IMR-90 (cell line): ENCODE results near the gene GTPBP4. TPM values are rescaled to one million over a fixed set of nuclear protein-coding genes. Genes with fewer than 3 reads are reported as not detected.

ENCODE experiments used
- ATAC-seq: fragments of 200-7000 bp; cut with Tn5 transposase; 2 replicates; pipeline ENCODE4 v1.9.1; 2020; ENCODE audit warnings: low read depth, mild to moderate bottlenecking, moderate library complexity
- BruUV-seq: library from RNA; stranded (reverse); fragments of 400-500 nt; replicated peaks from 2 replicates; lab custom pipeline; 2021; lab: Mats Ljungman, UMichigan
- CTCF ChIA-PET: fragments of 300-600 bp; formaldehyde crosslinking; extraction: SDS; loops from one replicate; lab custom pipeline; 2021; ENCODE audit warnings: antibody characterized with exemption; lab: Yijun Ruan, JAX
- POLR2A ChIA-PET: fragments of 300-600 bp; sonication (Branson Sonifier 250); formaldehyde crosslinking; loops from one replicate; lab custom pipeline; 2022; ENCODE audit warnings: antibody characterized with exemption; ENCODE audit not compliant: unreplicated experiment; lab: Charles Lee
- DNase-seq: peaks from one replicate; pipeline ENCODE4 v3.0.0; 2013
- H2AFZ ChIP-seq: replicated peaks from 2 replicates; pipeline ENCODE3; 2013; ENCODE audit warnings: low read length, mild to moderate bottlenecking; ENCODE audit not compliant: poor library complexity
- H2AK5ac ChIP-seq: 2 replicates; pipeline ENCODE4 v1.6.1; 2013; ENCODE audit warnings: low read depth, low read length, inconsistent platforms
- H2AK9ac ChIP-seq: replicated peaks from 2 replicates; pipeline ENCODE3; 2013; ENCODE audit warnings: mild to moderate bottlenecking, low read depth, low read length, moderate library complexity; ENCODE audit not compliant: poor library complexity
- H2BK120ac ChIP-seq: 2 replicates; pipeline ENCODE4 v1.6.1; 2013; ENCODE audit warnings: low read depth, low read length, inconsistent platforms
- H2BK15ac ChIP-seq: 3 replicates; pipeline ENCODE4 v1.6.1; 2013; ENCODE audit warnings: low read depth, low read length, inconsistent platforms
- H2BK20ac ChIP-seq: 2 replicates; pipeline ENCODE4 v1.6.1; 2013; ENCODE audit warnings: low read depth, mild to moderate bottlenecking, inconsistent platforms, low read length, moderate library complexity
- H2BK5ac ChIP-seq: 2 replicates; pipeline ENCODE4 v1.6.1; 2013; ENCODE audit warnings: mild to moderate bottlenecking, low read depth, low read length, inconsistent platforms; ENCODE audit not compliant: poor library complexity, severe bottlenecking
- H3K14ac ChIP-seq: replicated peaks from 2 replicates; pipeline ENCODE4 v1.6.1; 2013; ENCODE audit warnings: low read depth, low read length, inconsistent platforms
- H3K18ac ChIP-seq: 2 replicates; pipeline ENCODE4 v1.6.1; 2013; ENCODE audit warnings: low read depth, low read length, control low read depth
- H3K23ac ChIP-seq: 2 replicates; pipeline ENCODE4 v1.6.1; 2013; ENCODE audit warnings: low read depth, low read length, inconsistent platforms
- H3K27ac ChIP-seq: 2 replicates; pipeline ENCODE4 v1.5.1; 2013; ENCODE audit warnings: mild to moderate bottlenecking, control low read depth, low read length; ENCODE audit not compliant: insufficient read depth
- H3K27me3 ChIP-seq: 2 replicates; pipeline ENCODE4 v1.6.1; 2013; ENCODE audit warnings: low read length; ENCODE audit not compliant: control insufficient read depth, insufficient read depth
- H3K36me3 ChIP-seq: 2 replicates; pipeline ENCODE4 v1.6.1; 2013; ENCODE audit warnings: low read length, mixed read lengths; ENCODE audit not compliant: control insufficient read depth, insufficient read depth
- H3K4ac ChIP-seq: 2 replicates; pipeline ENCODE4 v1.6.1; 2013; ENCODE audit warnings: low read depth, low read length, inconsistent platforms
- H3K4me1 ChIP-seq: 2 replicates; pipeline ENCODE4 v1.6.1; 2013; ENCODE audit warnings: low read length, mixed read lengths; ENCODE audit not compliant: control insufficient read depth, insufficient read depth
- H3K4me2 ChIP-seq: 2 replicates; pipeline ENCODE4 v1.6.1; 2013; ENCODE audit warnings: low read depth, mild to moderate bottlenecking, control low read depth, low read length, moderate library complexity
- H3K4me3 ChIP-seq: 2 replicates; pipeline ENCODE4 v1.5.1; 2013; ENCODE audit warnings: low read depth, mild to moderate bottlenecking, control low read depth, low read length, moderate library complexity; ENCODE audit not compliant: insufficient read depth
- H3K56ac ChIP-seq: 2 replicates; pipeline ENCODE4 v1.6.1; 2013; ENCODE audit warnings: low read length, inconsistent platforms; ENCODE audit not compliant: insufficient read depth; ENCODE audit errors: extremely low read depth
- H3K79me1 ChIP-seq, 2 experiments: 2 replicates each; pipeline ENCODE4 v1.6.1; 2013; ENCODE audit warnings: low read length in 2 of 2, inconsistent platforms in 1 of 2, low read depth in 1 of 2
- H3K9ac ChIP-seq: 2 replicates; pipeline ENCODE4 v1.6.1; 2013; ENCODE audit warnings: low read depth, low read length, control low read depth
- H3K9me1 ChIP-seq: 2 replicates; pipeline ENCODE4 v1.6.1; 2013; ENCODE audit warnings: low read length, inconsistent platforms; ENCODE audit not compliant: insufficient read depth
- H3K9me3 ChIP-seq: 2 replicates; pipeline ENCODE4 v1.6.1; 2013; ENCODE audit warnings: low read length; ENCODE audit not compliant: control insufficient read depth, insufficient read depth
- H4K20me1 ChIP-seq: 2 replicates; pipeline ENCODE4 v1.6.1; 2013; ENCODE audit warnings: low read length, inconsistent platforms; ENCODE audit not compliant: insufficient read depth
- H4K5ac ChIP-seq: 2 replicates; pipeline ENCODE4 v1.6.1; 2013; ENCODE audit warnings: mild to moderate bottlenecking, low read depth, low read length, control low read depth
- H4K8ac ChIP-seq, 2 experiments: 2 replicates each; pipeline ENCODE4 v1.6.1; 2013; ENCODE audit warnings: low read depth in 2 of 2, low read length in 2 of 2, control low read depth in 1 of 2, inconsistent platforms in 1 of 2
- H4K91ac ChIP-seq: 2 replicates; pipeline ENCODE4 v1.6.1; 2013; ENCODE audit warnings: low read depth, low read length, inconsistent platforms; ENCODE audit not compliant: insufficient read depth
- MXI1 ChIP-seq: IDR thresholded peaks from 2 replicates; pipeline ENCODE4 v1.6.1; 2012; ENCODE audit warnings: low read depth, mild to moderate bottlenecking, low read length, moderate library complexity, borderline replicate concordance
- NFE2L2 ChIP-seq: fragments of 150-350 bp; IDR thresholded peaks from 2 replicates; pipeline ENCODE4 v1.6.1; 2016; ENCODE audit warnings: low read depth, mild to moderate bottlenecking, low read length
- RAD21 ChIP-seq: IDR thresholded peaks from 2 replicates; pipeline ENCODE4 v1.6.1; 2012; ENCODE audit warnings: low read length, improper control_type of control experiment
- RCOR1 ChIP-seq: IDR thresholded peaks from 2 replicates; pipeline ENCODE4 v1.6.1; 2012; ENCODE audit warnings: mild to moderate bottlenecking, low read length, improper control_type of control experiment; ENCODE audit not compliant: insufficient replicate concordance
- WGBS, 2 experiments: methylation state at CpG; one replicate each; pipeline versions ENCODE4 v1.1.5 to v1.1.7; 2013; ENCODE audit warnings: missing lambda C conversion rate in 2 of 2; ENCODE audit not compliant: insufficient read length in 1 of 2; ENCODE audit errors: extremely low coverage in 2 of 2; 5-methylcytosine and 5-hydroxymethylcytosine counted together
- dilution Hi-C: fragments of 300-500 bp; cut with HindIII; formaldehyde crosslinking; loops from one replicate; pipeline ENCODE4 v1.14.3; 2018; ENCODE audit warnings: low sequenced_read_pairs; ENCODE audit not compliant: unreplicated experiment
- in situ Hi-C: fragments of 300-500 bp; cut with MboI; formaldehyde crosslinking; loops from 3 replicates; pipeline ENCODE4 v1.14.3; 2019; ENCODE audit warnings: low sequenced_read_pairs, inconsistent platforms, mixed read lengths
- intact Hi-C: fragments of 100-400 bp; cut with micrococcal nuclease; formaldehyde crosslinking; loops from 2 replicates; pipeline ENCODE4 v1.10.0; 2022
- polyA plus RNA-seq, 3 experiments: library from polyadenylated mRNA; depleted of rRNA; stranded (reverse); fragments of >200 nt; gene quantifications; 2 replicates each; pipeline ENCODE4 v1.2.3, GENCODE V29; 2012; ENCODE audit warnings: low replicate concordance in 1 of 3
- total RNA-seq: library from RNA; depleted of rRNA; stranded (reverse); fragments of >200 nt; gene quantifications from 2 replicates; pipeline ENCODE4 v1.2.3, GENCODE V29; 2012

Gene GTPBP4
- total and polyA plus RNA-seq, 2 of the 4 experiments (the other 2 are of a cell fraction) = 46.2 to 48.6 TPM

DNA sequence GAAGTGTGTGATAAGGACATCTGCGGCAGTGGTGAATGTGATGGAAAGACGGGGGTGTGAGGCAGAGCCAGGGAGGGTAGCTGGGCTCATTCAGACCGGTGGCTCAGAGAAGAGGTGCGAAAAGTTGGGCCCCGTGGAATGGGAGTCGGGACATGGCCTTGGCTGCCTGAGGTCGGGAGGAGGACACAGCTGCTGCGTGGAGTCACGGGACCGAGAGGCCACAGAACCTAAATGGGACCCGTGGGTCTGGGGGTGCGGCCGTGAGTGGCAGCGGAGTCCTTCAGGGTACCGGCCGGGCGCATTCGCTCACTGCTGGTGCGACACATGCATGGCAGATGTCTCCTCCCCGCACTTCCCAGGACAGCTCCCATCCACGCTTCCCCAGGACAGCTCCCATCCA, 33.8 kb upstream of the GTPBP4 start:
- Histone ChIP-seq H3K56ac (no peak overlapping the region), H3K27ac (no peak overlapping the region), H3K18ac (no peak overlapping the region), H3K4ac (no peak overlapping the region), H2BK5ac (no peak overlapping the region), H4K8ac (no peak overlapping the region), H3K14ac (no peak overlapping the region), H3K27me3 (peaks cover 43% of the 10 kb centered on the region), H2AK9ac (no peak overlapping the region), H2AK5ac (no peak overlapping the region), H2BK120ac (no peak overlapping the region), H3K36me3 (no peaks in the 10 kb centered on the region), H3K9ac (no peak overlapping the region), H2AFZ (peak overlapping the region; percentile 32), H2BK20ac (no peak overlapping the region), H3K4me3 (no peak overlapping the region), H3K4me2 (no peak overlapping the region), H4K91ac (no peak overlapping the region), H3K9me1 (no peaks in the 10 kb centered on the region), H4K20me1 (no peaks in the 10 kb centered on the region; the same call in 1 of the 2 replicates), H3K79me1 (no peaks in the 10 kb centered on the region), H3K9me3 (no peaks in the 10 kb centered on the region), H3K4me1 (0 out of 2 replicates have a peak, but pooled peaks cover 2% of the 10 kb centered on the region), H3K23ac (no peak overlapping the region), H2BK15ac (no peak overlapping the region), H4K5ac (no peak overlapping the region)
- in situ Hi-C loops (no loop called here), dilution Hi-C loops (no loop called here), intact Hi-C loops (no loop called here)
- DNase-seq (no peak), ATAC-seq (no peak)
- ChIA-PET CTCF (no interaction called here), POLR2A (no interaction called here)
- no TSS peak for BruUV-seq
- 80% methylated on average over 17 of the region's 21 CpGs; no CpG with 5 or more reads in 1 of the 2 experiments for WGBS, 2 experiments
- TF ChIP-seq MXI1 = no peak
- TF ChIP-seq NFE2L2 = no peak
- TF ChIP-seq RAD21 = no peak
- TF ChIP-seq RCOR1 = no peak
